Smooth muscle cell (in vitro differentiated cells): ENCODE results near the gene USP35. TPM values are rescaled to one million over a fixed set of nuclear protein-coding genes. Genes with fewer than 3 reads are reported as not detected.

Source experiments
- DNase-seq: peaks from one replicate; lab custom pipeline; 2025; ENCODE audit not compliant: unreplicated experiment; lab: John Stamatoyannopoulos, UW
- H2AFZ ChIP-seq: fragments of 200-600 bp; sonication (generic); 2 replicates; pipeline ENCODE4 v1.6.0; 2016; ENCODE audit warnings: antibody characterized with exemption, low read depth, mild to moderate bottlenecking
- H3F3A ChIP-seq: fragments of 200-600 bp; sonication (generic); 2 replicates; pipeline ENCODE4 v1.6.0; 2017; ENCODE audit warnings: antibody characterized with exemption, low read depth
- H3K27ac ChIP-seq: fragments of 200-600 bp; sonication (generic); 2 replicates; pipeline ENCODE4 v1.5.1; 2016; ENCODE audit warnings: low read depth, mild to moderate bottlenecking
- H3K27me3 ChIP-seq: fragments of 200-600 bp; sonication (generic); 2 replicates; pipeline ENCODE4 v1.6.1; 2016; ENCODE audit warnings: low read depth, mild to moderate bottlenecking
- H3K36me3 ChIP-seq: fragments of 200-600 bp; sonication (generic); 2 replicates; pipeline ENCODE4 v1.5.1; 2016; ENCODE audit warnings: low read depth
- H3K4me1 ChIP-seq: fragments of 200-600 bp; sonication (generic); 2 replicates; pipeline ENCODE4 v1.5.1; 2016; ENCODE audit warnings: low read depth
- H3K4me2 ChIP-seq: fragments of 200-600 bp; sonication (generic); 2 replicates; pipeline ENCODE4 v1.6.0; 2016; ENCODE audit warnings: mild to moderate bottlenecking
- H3K4me3 ChIP-seq: fragments of 200-600 bp; sonication (generic); 2 replicates; pipeline ENCODE4 v1.5.1; 2016; ENCODE audit warnings: mild to moderate bottlenecking
- H3K79me2 ChIP-seq: fragments of 200-600 bp; sonication (generic); 2 replicates; pipeline ENCODE4 v1.6.0; 2016; ENCODE audit warnings: low read depth, mild to moderate bottlenecking
- H3K9ac ChIP-seq: fragments of 200-600 bp; sonication (generic); 2 replicates; pipeline ENCODE4 v1.6.0; 2016; ENCODE audit warnings: low read depth
- H3K9me3 ChIP-seq: fragments of 200-600 bp; sonication (generic); replicated peaks from 2 replicates; pipeline ENCODE4 v1.5.1; 2016; ENCODE audit warnings: low read depth
- H4K20me1 ChIP-seq: fragments of 200-600 bp; sonication (generic); 2 replicates; pipeline ENCODE4 v1.6.0; 2016; ENCODE audit warnings: low read depth
- CTCF ChIP-seq: fragments of 200-600 bp; sonication (generic); IDR thresholded peaks from 2 replicates; pipeline ENCODE4 v1.5.1; 2017; ENCODE audit warnings: borderline replicate concordance, mild to moderate bottlenecking, antibody characterized with exemption; ENCODE audit not compliant: insufficient read depth, poor library complexity, severe bottlenecking
- WGBS: methylation state at CpG from one replicate; pipeline ENCODE4 v1.1.7; 2016; ENCODE audit warnings: low lambda C conversion rate; 5-methylcytosine and 5-hydroxymethylcytosine counted together
- polyA plus RNA-seq: library from polyadenylated mRNA; unstranded; fragments of >200 nt; fragmentation: Nextera tagmentation; extraction: Ambion mirVana; gene quantifications from 2 replicates; pipeline ENCODE4 v1.2.1, GENCODE V29; 2016
- total RNA-seq: library from RNA; depleted of rRNA; stranded (reverse); fragments of >200 nt; gene quantifications from 2 replicates; pipeline ENCODE4 v1.2.3, GENCODE V29; 2014

USP35 gene
- total and polyA plus RNA-seq, 2 experiments from 2014 or later, result 4.5 to 9.5 TPM

GRCh38 chr11:78193806-78194205 lies 5.1 kb downstream of the USP35 start:
- no peak overlapping the region for H2AFZ ChIP-seq
- H3K27me3 ChIP-seq, result no peaks in the 10 kb centered on the region
- H3K9me3 ChIP-seq, result no peaks in the 10 kb centered on the region
- no peak overlapping the region for H3K4me2 ChIP-seq
- H3K4me3 ChIP-seq, result no peak overlapping the region
- H4K20me1 ChIP-seq, result peaks cover 84% of the 10 kb centered on the region
- no peaks in the 10 kb centered on the region for H3F3A ChIP-seq
- DNase-seq, result no peak
- H3K4me1 ChIP-seq, result peaks cover 6% of the 10 kb centered on the region
- no peak overlapping the region for H3K9ac ChIP-seq
- WGBS, result 96% methylated on average over 8 of the region's 8 CpGs
- no peaks in the 10 kb centered on the region for H3K36me3 ChIP-seq
- no peak for TF ChIP-seq CTCF
- H3K79me2 ChIP-seq, result peaks cover 48% of the 10 kb centered on the region
- no peak overlapping the region for H3K27ac ChIP-seq

GRCh38 chr11:78194490-78194889 lies 5.8 kb downstream of the USP35 start:
- no peak overlapping the region for H2AFZ ChIP-seq
- 97% methylated on average over 3 of the region's 3 CpGs for WGBS
- H3F3A ChIP-seq, result no peaks in the 10 kb centered on the region
- H3K27ac ChIP-seq, result no peak overlapping the region
- no peaks in the 10 kb centered on the region for H3K27me3 ChIP-seq
- peaks cover 41% of the 10 kb centered on the region for H3K79me2 ChIP-seq
- no peak for DNase-seq
- H3K9ac ChIP-seq, result no peak overlapping the region
- peaks cover 91% of the 10 kb centered on the region for H4K20me1 ChIP-seq
- H3K4me3 ChIP-seq, result no peak overlapping the region
- H3K9me3 ChIP-seq, result no peaks in the 10 kb centered on the region
- H3K4me1 ChIP-seq, result peaks cover 3% of the 10 kb centered on the region
- no peak overlapping the region for H3K4me2 ChIP-seq
- no peaks in the 10 kb centered on the region for H3K36me3 ChIP-seq
- TF ChIP-seq CTCF, result no peak

- no peaks in the 10 kb centered on the region for H3K9me3 ChIP-seq
- no peak for TF ChIP-seq CTCF
- DNase-seq, result no peak
- H3K79me2 ChIP-seq, result peaks cover 27% of the 10 kb centered on the region
- H3K36me3 ChIP-seq, result no peaks in the 10 kb centered on the region
- no peak overlapping the region for H3K4me3 ChIP-seq
- peaks cover 94% of the 10 kb centered on the region for H4K20me1 ChIP-seq
- H3K4me1 ChIP-seq, result peaks cover 2% of the 10 kb centered on the region
- H3K27me3 ChIP-seq, result no peaks in the 10 kb centered on the region
- H3K27ac ChIP-seq, result no peak overlapping the region
- H2AFZ ChIP-seq, result no peak overlapping the region
- no peak overlapping the region for H3K9ac ChIP-seq
- 99% methylated on average over 39 of the region's 60 CpGs for WGBS
- H3F3A ChIP-seq, result no peaks in the 10 kb centered on the region
- no peak overlapping the region for H3K4me2 ChIP-seq
These were observed 7.3 kb downstream of the USP35 start for GRCh38 chr11:78195917-78196560.

GRCh38 chr11:78196661-78197091 lies 8.0 kb downstream of the USP35 start:
- peaks cover 22% of the 10 kb centered on the region for H3K79me2 ChIP-seq
- no peak for DNase-seq
- no peaks in the 10 kb centered on the region for H3K27me3 ChIP-seq
- peaks cover 95% of the 10 kb centered on the region for H4K20me1 ChIP-seq
- no peaks in the 10 kb centered on the region for H3K36me3 ChIP-seq
- H2AFZ ChIP-seq, result no peak overlapping the region
- no peak for TF ChIP-seq CTCF
- no peaks in the 10 kb centered on the region for H3K9me3 ChIP-seq
- H3K4me2 ChIP-seq, result no peak overlapping the region
- no peak overlapping the region for H3K4me3 ChIP-seq
- H3K27ac ChIP-seq, result no peak overlapping the region
- no peaks in the 10 kb centered on the region for H3F3A ChIP-seq
- over 99% methylated on average over 40 of the region's 40 CpGs for WGBS
- peaks cover 2% of the 10 kb centered on the region for H3K4me1 ChIP-seq
- H3K9ac ChIP-seq, result no peak overlapping the region
